Measurements from ENCODE around the gene F8. TPM values are rescaled to one million over a fixed set of nuclear protein-coding genes. Genes with fewer than 3 reads are reported as not detected.

The F8 gene
- total and polyA plus RNA-seq, 9 of the 15 experiments (the other 6 are each of a cell fraction or from before 2014, with no cell fraction given) = 0.41 to 3.8 (median 0.91) TPM

GRCh38 chrX:155020591-155020990, 1.9 kb downstream of the F8 start:
- no peaks in the 10 kb centered on the region for H3K36me3 ChIP-seq (ENCODE audit: control insufficient read depth, insufficient read depth, low read length)
- DNase-seq (ENCODE audit: extremely low read depth in 1 of 4, low spot score in 3 of 4) (no peak), ATAC-seq (no peak), FAIRE-seq (no peak)
- H3K4me2 ChIP-seq (ENCODE audit: insufficient read depth, low read length) = no peak overlapping the region
- intact Hi-C loops (cut with micrococcal nuclease) = no loop called here
- H3K27ac ChIP-seq (ENCODE audit: extremely low read depth, low read depth, low read length) = no peak overlapping the region
- 89% methylated on average over 3 of the region's 3 CpGs for WGBS (ENCODE audit: insufficient coverage, low coverage, missing lambda C conversion rate)
- no peaks in the 10 kb centered on the region for H3K27me3 ChIP-seq (ENCODE audit: control insufficient read depth in 2 of 2, insufficient read depth in 2 of 2, low read length in 2 of 2)
- in situ Hi-C loops (cut with MboI) = no loop called here
- no peak overlapping the region for H3K4me3 ChIP-seq
- no peaks in the 10 kb centered on the region; the same call in 2 of the 3 replicates for H3K79me2 ChIP-seq (ENCODE audit: control insufficient read depth, insufficient read depth, low read length)
- H2AFZ ChIP-seq (ENCODE audit: low read depth, low read length) = peak overlapping the region; percentile 28; the same call in 1 of the 2 replicates
- H4K20me1 ChIP-seq (replicated peaks; ENCODE audit: control insufficient read depth, insufficient read depth, low read length) = no peaks in the 10 kb centered on the region
- no peak overlapping the region for H3K9ac ChIP-seq (ENCODE audit: insufficient read depth in 1 of 2, low read depth in 2 of 2, low read length in 2 of 2)
- H3K9me3 ChIP-seq (replicated peaks; ENCODE audit: control insufficient read depth, insufficient read depth, low read depth, low read length) = no peaks in the 10 kb centered on the region
- ChIA-PET POLR2A (interaction anchor here (0.6 to 1.8 kb wide), 2 partner anchors 11 to 1416 kb away, joined by 3 to 7 read pairs; no protein-coding TSS in a partner anchor), CTCF (ENCODE audit: low intra/inter-chr PET ratio) (no interaction called here)
- no peaks in the 10 kb centered on the region for H3K9me1 ChIP-seq (ENCODE audit: control insufficient read depth, insufficient read depth, low read length)
- BruUV-seq (replicated peaks) = no TSS peak
- peaks cover 12 to 31% of the 10 kb centered on the region in 2 experiments for H3K4me1 ChIP-seq (replicated peaks in 1 of 2; ENCODE audit: control insufficient read depth in 2 of 2, insufficient read depth in 2 of 2, low read length in 2 of 2)
- peak; percentile 69 for TF ChIP-seq ATF3 (IDR thresholded peaks at IDR 0.05)
- no peak for TF ChIP-seq ATF3 (CRISPR knock-in tag; conservative IDR thresholded peaks at IDR 0.05)
- no peak for TF ChIP-seq POU5F1 (IDR thresholded peaks at IDR 0.05; ENCODE audit: borderline replicate concordance, low read depth, low read length, partially characterized antibody)
- no peak for TF ChIP-seq LCOR (CRISPR knock-in tag; IDR thresholded peaks at IDR 0.05)
- TF ChIP-seq GABPA (tag; conservative IDR thresholded peaks at IDR 0.05; ENCODE audit: low read depth) = no peak
- TF ChIP-seq THRB (CRISPR knock-in tag; conservative IDR thresholded peaks at IDR 0.05) = no peak
- no peak for TF ChIP-seq ZBED1 (IDR thresholded peaks at IDR 0.05)
- no peak for TF ChIP-seq MXD1 (CRISPR knock-in tag; IDR thresholded peaks at IDR 0.05; ENCODE audit: borderline replicate concordance, poor library complexity, severe bottlenecking)
- TF ChIP-seq ID3 (CRISPR knock-in tag; IDR thresholded peaks at IDR 0.05) = no peak
- TF ChIP-seq ID3 (tag; IDR thresholded peaks at IDR 0.05) = no peak
- no peak for TF ChIP-seq CEBPG (CRISPR knock-in tag; IDR thresholded peaks at IDR 0.05)
- peak; percentile 65 to 74 for TF ChIP-seq CEBPG (tag; conservative IDR thresholded peaks at IDR 0.05 in 1 of 2, IDR thresholded peaks at IDR 0.05 in 1 of 2)
- TF ChIP-seq ZNF217 (CRISPR knock-in tag; IDR thresholded peaks at IDR 0.05) = no peak
- no peak for TF ChIP-seq SMAD4 (CRISPR knock-in tag; conservative IDR thresholded peaks at IDR 0.05)
- TF ChIP-seq U2AF2 (optimal IDR thresholded peaks at IDR 0.05; ENCODE audit: low read depth, low read length) = no peak
- TF ChIP-seq GABPB2 (CRISPR knock-in tag; conservative IDR thresholded peaks at IDR 0.05) = no peak
- no peak for TF ChIP-seq RBFOX2 (IDR thresholded peaks at IDR 0.05; ENCODE audit: low read depth, low read length)
- no peak for TF ChIP-seq MAFG (tag; conservative IDR thresholded peaks at IDR 0.05)

Measured in K562 (cell line).